GM18526 (cell line): Measurements from ENCODE around the gene RHO.

ENCODE experiments used
- POLR2A ChIP-seq: IDR thresholded peaks from 3 replicates; pipeline ENCODE4 v1.6.1; 2011; ENCODE audit not compliant: insufficient read length; ENCODE audit errors: extremely low read depth

Gene RHO

DNA sequence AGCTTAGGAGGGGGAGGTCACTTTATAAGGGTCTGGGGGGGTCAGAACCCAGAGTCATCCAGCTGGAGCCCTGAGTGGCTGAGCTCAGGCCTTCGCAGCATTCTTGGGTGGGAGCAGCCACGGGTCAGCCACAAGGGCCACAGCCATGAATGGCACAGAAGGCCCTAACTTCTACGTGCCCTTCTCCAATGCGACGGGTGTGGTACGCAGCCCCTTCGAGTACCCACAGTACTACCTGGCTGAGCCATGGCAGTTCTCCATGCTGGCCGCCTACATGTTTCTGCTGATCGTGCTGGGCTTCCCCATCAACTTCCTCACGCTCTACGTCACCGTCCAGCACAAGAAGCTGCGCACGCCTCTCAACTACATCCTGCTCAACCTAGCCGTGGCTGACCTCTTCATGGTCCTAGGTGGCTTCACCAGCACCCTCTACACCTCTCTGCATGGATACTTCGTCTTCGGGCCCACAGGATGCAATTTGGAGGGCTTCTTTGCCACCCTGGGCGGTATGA lies at the start of gene RHO:
Gene RHO (plus strand): TSS at position 51 of the 512 bp plus-strand sequence. CDS start 95 bp downstream, at position 146.
- TF ChIP-seq POLR2A = no peak

DNA sequence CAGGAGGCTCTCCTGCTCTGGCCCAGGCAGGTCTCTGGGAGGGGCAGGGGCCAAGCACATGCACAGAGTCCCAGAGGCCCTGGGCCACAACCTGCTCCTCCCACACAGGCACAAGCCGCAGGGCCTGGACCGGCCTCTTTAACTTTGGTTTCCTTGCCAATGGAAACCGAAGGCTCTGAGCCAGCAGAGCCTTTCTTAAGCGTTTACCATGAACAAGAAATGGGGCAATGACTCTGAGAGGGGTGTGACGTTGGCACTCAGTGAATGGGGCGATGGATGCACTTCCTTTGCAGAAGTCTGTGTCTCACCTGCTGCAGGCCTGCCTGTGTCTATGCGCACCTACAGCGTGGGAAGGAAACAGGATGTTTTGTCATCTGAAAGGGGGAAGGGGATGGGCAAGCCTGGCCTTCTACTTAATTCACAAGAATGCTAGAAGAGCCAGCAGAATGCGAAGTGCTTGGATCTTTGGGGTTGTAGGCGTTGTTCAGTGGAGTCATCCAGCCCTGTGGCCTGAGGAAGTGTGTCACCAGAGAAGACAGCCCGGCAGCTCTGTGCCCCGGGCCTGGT lies 46.6 kb upstream of the RHO start:
- no peak for TF ChIP-seq POLR2A

DNA sequence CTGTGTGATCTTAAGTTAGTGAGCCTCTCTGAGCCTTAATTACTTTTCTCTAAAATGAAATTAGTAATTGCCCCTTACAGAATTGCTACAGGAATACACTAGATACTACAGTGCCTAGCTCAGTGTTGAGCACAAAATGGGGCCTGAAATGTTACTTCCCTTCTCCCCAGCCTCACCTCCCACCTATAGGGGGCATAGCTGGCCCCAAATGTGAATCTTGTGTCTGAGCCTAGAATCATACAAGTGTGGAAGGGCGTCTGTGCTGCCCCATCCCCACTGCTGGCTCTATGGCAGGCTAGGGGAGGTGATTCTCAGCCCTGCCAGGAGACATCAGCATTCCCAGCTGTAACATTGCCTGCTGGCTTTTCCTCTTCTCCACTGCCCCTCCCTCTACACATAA lies 45.7 kb upstream of the RHO start:
- TF ChIP-seq POLR2A = no peak

DNA sequence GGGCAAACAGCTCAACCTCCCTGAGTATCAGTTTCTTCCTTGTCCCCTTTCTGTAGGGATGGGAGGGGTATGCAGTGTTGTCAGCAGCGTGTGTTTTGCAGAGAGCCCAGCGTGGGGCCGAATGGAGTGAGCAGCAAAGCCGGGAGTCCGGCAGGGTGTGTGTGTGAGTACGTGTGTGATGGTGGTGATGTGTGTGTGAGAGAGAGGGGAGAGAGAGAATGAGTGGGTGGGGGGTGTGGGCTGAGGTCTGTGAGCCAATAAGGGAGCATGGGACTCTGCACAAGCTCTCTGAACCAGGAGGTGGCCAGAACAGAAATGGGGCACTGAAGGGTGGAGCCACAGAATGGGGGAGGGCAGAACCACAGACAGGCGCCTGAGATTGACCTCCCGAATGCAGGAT lies 44.6 kb upstream of the RHO start:
- TF ChIP-seq POLR2A = no peak

DNA sequence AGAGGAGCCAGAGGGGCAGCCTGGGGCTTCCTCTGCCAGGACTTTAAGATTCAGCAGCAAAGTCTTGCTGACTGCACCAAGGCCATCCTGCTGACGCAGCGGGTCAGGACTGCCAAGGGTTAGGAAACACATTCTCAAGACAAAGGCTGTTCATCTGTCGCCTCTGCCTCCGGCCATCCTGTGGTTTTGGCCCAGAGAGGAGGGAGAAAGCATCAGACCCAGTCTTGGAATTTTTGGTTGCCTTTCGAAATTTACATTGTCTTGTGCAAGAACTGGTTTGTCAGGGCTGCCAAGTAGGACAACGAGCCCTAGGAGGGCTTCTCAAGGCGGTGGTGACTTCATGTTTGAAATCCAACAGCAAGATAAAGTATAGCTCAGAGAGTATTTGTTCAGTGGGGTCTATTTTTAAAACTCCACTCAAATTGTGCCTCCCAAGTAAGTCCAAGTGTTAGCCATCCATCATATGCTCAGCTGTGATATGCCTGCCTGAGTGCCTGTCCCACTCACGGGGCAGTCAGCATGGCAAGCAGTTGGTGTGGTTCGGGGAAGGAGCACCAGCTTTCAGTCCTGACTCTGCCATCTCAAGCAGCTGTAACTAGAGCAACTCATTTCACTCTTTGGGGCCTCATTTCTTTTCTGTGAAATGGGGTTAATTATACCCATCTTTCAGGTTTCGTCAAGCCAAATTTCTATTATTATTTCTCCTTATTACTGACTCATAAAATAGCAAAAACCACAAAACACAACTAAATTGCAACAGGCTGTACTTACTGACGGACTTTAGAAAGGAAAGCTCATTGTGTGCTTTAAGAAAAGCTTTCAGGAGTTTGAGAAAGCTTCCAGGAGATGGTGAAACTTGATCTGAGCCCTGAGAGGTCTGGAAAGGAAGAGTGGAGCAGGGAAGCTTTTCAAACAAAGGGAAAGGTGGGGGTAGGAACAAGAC lies 42.4 kb upstream of the RHO start:
- TF ChIP-seq POLR2A = no peak

DNA sequence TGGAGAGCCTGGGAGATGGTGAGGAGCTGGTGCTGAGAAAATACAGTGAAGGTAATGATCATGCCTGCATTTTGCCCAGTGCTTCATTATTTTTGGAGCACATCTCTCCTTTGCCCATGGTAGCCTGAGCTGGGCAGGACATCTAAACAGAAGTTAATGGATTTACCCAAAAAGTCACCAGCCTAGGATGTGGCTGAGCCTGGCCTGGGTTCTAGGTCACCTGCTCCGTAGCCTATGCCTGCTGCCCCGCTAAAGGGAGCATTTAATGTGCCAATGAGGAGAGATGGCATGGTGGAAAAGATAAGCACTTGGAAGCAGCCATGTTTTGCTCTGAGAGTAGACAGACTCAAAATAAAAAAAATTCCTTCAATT lies 41.8 kb upstream of the RHO start:
- TF ChIP-seq POLR2A = no peak

DNA sequence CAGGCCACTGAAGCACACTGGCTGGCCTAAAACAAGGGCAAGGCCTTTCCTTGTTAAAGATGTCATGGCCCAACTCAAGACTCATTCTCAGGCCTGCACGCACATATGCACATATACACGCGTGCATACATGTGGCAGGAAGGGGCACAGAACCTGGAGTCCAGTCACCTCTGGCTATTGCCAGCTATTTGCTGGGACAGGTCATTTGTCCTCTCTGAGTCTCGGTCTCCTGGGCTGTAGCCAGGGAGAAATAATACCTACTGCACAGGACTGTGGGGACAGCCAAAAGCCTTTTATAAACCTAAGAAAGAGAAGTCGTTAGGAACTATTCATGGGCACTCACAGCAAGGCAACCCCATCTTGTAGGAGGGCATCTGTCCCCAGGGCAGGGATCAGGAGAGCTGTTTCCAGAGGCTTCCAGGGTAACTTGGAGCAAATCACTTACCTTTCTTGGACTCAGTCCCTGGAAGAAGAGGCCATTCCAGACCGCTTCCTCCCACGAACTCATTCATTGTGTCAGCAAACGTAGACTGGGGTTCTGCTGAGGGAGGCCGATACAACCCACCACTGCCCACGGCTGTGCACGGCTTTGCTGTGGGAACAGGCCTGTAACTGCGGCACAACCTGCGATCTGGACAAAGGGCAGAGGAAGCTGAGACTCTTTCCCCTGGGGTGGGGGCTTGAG lies 41.1 kb upstream of the RHO start:
- TF ChIP-seq POLR2A = no peak

DNA sequence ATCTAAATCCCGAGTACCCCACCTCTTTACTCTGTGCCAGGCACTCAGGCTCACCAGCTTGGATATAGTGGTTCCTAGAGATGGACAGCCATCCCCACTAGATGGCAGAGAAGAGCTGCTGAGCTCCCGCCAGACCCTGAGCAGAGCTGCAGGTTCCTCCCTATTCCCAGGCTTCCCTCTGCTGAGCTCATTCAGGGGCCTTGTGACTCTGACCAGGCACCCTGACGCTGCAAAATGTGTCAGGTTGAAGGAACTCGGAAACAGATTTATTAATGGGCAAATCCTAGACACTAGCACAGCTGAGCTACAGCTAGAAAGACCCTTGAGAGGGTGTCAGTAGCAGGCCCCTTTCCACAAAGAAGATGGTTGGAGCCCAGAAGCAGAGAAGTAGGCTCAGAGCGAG lies 38.2 kb upstream of the RHO start:
- TF ChIP-seq POLR2A = no peak

DNA sequence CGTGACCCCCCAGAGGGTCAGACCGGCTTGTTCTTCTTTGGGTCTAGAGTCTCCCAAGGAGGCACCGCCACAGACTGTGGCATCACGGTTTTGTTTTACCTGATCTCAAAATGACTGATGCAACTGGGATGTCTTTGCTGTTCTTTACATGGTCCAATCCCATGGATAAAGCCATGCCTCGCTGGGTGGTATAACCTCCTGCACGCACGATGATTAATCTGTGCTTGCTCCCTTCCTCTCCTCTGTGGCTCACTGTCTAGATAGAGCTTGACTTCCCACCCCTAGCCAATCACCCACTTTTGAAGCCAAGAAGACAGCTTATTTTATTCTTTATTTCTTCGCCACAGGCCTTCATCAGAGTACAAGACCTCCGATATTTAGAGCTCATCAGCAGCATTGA lies 36.6 kb upstream of the RHO start:
- TF ChIP-seq POLR2A = no peak

DNA sequence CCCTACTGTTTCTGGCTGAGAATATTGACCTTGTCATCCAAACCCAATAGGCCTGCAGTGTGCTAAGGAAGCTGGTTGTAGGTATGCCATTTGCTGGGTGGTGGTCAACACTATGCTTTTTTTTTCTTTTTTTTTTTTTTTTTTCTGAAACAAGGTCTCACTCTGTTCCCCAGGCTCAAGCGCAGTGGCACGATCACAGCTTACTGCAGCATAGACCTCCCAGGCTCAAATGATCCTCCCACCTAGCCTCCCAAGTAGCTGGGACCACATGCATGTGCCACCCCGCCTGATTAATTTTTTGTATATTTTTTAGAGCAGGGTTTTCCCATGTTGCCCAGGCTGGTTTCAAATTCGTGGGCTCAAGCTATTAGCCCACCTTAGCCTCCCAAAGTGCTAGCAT lies 35.7 kb upstream of the RHO start:
- no peak for TF ChIP-seq POLR2A

DNA sequence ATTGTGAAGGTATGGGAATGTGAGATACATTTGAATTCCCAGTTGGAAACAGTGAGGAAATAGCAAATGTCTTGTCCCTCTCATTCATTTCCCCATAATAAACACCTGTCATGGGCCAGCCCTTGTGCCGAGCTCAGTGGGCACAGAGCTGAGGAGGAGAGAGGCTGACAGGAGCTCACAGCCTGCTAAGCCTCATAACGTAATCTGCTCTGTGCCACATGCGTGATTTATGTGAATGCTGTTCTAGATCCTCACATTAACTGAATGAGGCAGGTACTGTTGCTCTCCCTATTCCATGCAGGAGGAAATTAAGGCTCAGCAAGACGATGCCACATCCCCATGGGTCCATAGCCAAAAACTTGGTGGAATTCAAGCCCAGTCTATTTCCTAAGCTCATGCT lies 35.2 kb upstream of the RHO start:
- TF ChIP-seq POLR2A = no peak

DNA sequence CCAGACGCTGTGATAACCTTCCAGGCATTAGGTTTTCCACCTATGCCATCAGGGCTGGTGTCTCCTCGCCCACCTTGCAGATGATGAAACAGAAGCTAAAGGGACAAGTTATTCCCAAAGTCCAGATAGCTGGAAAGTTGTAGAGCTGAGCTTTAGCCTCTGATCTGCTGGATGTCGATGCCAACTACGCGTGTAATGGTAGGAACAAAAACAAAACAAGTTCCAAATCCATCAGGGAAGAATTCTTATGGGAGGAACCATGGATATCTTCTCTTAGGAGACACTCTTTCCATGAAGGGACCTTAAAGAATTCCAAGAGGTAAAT lies 28.1 kb upstream of the RHO start:
- no peak for TF ChIP-seq POLR2A

DNA sequence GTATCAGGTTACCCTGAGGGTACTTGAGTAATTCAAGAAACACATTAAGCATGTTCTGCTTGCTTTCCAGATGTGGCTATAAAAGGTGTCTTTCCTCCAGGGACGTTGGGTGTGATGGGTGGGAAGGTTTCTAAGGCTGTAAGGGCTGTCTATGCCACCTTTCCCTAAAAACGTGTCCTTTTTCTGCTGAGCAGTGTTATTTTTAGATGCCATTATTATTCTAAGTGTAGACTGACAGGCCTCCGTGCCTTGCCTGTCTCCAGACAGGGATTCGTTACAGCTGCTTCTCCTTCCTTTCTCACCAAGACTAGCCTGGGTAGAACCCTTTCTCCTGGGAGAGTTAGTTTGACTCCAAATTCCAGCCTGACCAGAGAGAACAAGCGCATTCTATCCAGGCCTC lies 26.8 kb upstream of the RHO start:
- TF ChIP-seq POLR2A = no peak

DNA sequence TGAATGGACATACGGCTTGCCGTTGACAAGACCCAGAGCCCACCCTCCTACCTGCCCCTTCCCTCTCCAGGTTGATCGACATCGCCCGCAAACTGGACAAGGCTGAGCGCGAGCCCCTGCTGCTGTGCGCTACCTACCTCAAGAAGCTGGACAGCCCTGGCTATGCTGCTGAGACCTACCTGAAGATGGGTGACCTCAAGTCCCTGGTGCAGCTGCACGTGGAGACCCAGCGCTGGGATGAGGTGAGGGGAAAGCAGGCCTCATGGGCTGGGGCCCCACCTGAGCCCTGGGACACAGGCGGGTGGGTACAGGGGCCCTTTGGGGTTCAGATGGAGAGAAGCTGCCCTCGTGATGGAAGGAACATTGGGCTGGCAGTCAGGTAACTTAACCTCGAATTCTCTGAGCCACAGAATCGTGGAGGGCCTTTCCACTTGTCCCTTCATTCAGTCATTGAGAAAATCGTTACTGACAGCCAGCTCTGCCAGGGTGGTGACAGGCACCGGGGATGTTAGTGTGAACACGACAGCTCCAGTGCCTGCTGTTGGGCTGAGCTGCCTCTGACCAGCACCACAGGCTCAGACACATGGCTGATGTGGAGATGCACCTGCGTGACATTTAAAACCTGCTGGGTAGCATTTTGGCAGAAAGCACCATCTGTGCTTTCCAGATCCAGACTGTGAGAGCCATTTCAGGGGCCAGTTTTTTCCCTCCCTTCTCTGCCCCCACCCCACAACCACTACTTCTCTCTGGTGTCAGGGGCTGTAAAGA lies 25.6 kb upstream of the RHO start:
- TF ChIP-seq POLR2A = no peak

DNA sequence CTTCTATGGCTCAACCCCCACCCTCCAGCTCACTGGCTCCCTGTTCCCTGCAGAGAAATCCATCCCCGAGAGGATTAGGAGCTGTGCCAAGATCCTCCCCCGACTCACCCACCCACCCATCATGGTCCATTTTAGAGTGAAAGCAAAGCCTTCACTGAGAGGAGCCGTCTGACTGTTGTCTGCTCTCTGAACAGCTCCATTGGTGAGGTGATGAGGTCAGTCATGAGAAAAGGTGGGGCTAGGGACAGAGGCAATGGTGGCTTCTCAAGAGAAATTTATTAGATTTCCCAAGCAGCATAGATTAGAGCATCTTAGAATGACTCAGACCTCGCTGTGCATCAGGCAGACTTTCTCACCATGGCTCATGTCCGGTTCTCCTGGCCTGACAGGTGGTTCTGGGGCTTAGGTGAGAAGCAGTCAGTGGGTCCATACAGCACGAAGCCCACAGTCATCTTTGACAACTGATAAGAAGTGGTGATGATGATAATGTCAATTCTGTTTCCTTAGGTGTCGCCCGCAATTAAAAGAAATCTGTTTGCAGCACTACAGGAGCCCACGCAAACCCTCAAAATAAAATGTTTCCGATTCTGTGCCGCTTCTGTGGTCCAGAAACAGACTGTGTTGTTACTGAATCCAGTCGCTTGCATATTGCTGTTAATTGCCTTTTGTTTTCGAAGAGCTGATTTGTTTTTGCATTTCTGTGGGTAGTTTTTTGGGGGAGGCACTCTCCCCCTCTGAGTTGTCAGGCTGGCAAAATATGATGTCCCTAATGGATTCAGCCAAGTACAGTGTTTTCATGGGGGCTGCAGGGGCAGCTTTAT lies 24.8 kb upstream of the RHO start:
- TF ChIP-seq POLR2A = no peak

DNA sequence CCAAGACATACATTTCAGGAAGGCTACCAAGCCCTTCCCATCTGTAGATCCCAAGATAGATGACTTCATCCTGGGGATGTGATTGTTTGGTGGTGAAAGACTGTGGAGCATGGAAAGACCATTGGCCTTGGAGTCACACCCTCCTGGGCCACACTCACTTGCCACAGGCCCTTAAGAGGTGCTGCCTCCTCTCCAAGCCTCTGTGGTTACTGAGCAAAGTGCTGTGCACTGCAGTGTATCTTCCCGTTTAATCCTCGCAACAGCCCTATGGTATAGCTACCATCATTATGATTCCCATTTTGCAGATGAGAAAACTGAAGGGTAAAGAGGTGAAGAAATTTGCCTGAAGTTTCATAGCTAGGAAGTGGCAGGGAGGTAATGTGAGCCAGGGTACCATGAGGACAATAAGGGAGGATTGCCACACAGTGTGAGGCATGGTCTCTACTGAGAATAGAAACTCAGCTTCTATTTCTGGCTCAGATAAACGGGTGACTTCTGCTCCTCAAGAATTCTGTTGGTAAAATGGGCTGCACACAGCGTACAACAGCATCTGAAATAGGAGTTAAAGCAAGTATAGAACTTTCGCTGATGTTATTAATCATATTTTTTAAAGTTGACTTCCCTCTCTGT lies 23.9 kb upstream of the RHO start:
- TF ChIP-seq POLR2A = no peak
